SK-N-SH treated with all-trans-retinoic acid at 6 μM for 48 hours (cell line): ENCODE results near the gene TTLL10.

Experiments
- ATAC-seq: fragments of 200-7000 bp; cut with Tn5 transposase; 3 replicates; pipeline ENCODE4 v1.9.1; 2020; ENCODE audit warnings: mild to moderate bottlenecking, moderate library complexity
- ARNTL ChIP-seq: fragments of 450-650 bp; formaldehyde crosslinking; IDR thresholded peaks from 2 replicates; pipeline ENCODE4 v1.5.0; 2020; ENCODE audit warnings: low read depth, mild to moderate bottlenecking, moderate library complexity, borderline replicate concordance
- BACH2 ChIP-seq: fragments of 250-450 bp; sonication (Bioruptor Pico); IDR thresholded peaks from 2 replicates; pipeline ENCODE4 v1.9.0; 2021; ENCODE audit warnings: mild to moderate bottlenecking, borderline replicate concordance
- CREB5 ChIP-seq: fragments of 250-450 bp; sonication (Bioruptor Pico); IDR thresholded peaks from 2 replicates; pipeline ENCODE4 v1.5.1; 2020; ENCODE audit warnings: low read depth, mild to moderate bottlenecking, moderate library complexity
- CSDC2 ChIP-seq: fragments of 250-450 bp; sonication (Bioruptor Pico); IDR thresholded peaks from 2 replicates; pipeline ENCODE4 v1.5.0; 2020; ENCODE audit warnings: mild to moderate bottlenecking, moderate library complexity
- ESRRG ChIP-seq: fragments of 250-450 bp; sonication (Bioruptor Pico); IDR thresholded peaks from 2 replicates; pipeline ENCODE4 v1.6.1; 2021; ENCODE audit warnings: mild to moderate bottlenecking
- GLIS3 ChIP-seq: fragments of 250-450 bp; sonication (Bioruptor Pico); IDR thresholded peaks from 2 replicates; pipeline ENCODE4 v1.5.0; 2020; ENCODE audit warnings: mild to moderate bottlenecking, moderate library complexity
- ISL1 ChIP-seq: fragments of 250-450 bp; sonication (Bioruptor Pico); IDR thresholded peaks from 2 replicates; pipeline ENCODE4 v2.1.2; 2022; ENCODE audit warnings: mild to moderate bottlenecking, moderate library complexity
- OSR1 ChIP-seq: fragments of 250-450 bp; sonication (Bioruptor Pico); IDR thresholded peaks from 2 replicates; pipeline ENCODE4 v1.8.0; 2022; ENCODE audit warnings: moderate library complexity, mild to moderate bottlenecking, inconsistent platforms
- PATZ1 ChIP-seq: fragments of 250-450 bp; sonication (Bioruptor Pico); IDR thresholded peaks from 2 replicates; pipeline ENCODE4 v1.8.0; 2020; ENCODE audit warnings: mild to moderate bottlenecking, moderate library complexity, borderline replicate concordance
- PPARA ChIP-seq: fragments of 250-450 bp; sonication (Bioruptor Pico); IDR thresholded peaks from 2 replicates; pipeline ENCODE4 v1.5.0; 2020; ENCODE audit warnings: mild to moderate bottlenecking, borderline replicate concordance
- SNAI2 ChIP-seq: fragments of 250-450 bp; sonication (Bioruptor Pico); IDR thresholded peaks from 2 replicates; pipeline ENCODE4 v1.5.0; 2020; ENCODE audit warnings: mild to moderate bottlenecking, moderate library complexity
- TCF4 ChIP-seq: fragments of 250-450 bp; sonication (Bioruptor Pico); IDR thresholded peaks from 2 replicates; pipeline ENCODE4 v1.8.0; 2021; ENCODE audit warnings: mild to moderate bottlenecking, moderate library complexity, borderline replicate concordance
- TOX ChIP-seq: fragments of 250-450 bp; sonication (Bioruptor Pico); IDR thresholded peaks from 2 replicates; pipeline ENCODE4 v1.8.0; 2021; ENCODE audit warnings: mild to moderate bottlenecking, moderate library complexity, borderline replicate concordance
- TSHZ2 ChIP-seq: fragments of 250-450 bp; sonication (Bioruptor Pico); IDR thresholded peaks from 2 replicates; pipeline ENCODE4 v1.5.0; 2020; ENCODE audit warnings: mild to moderate bottlenecking, moderate library complexity
- ZC3H10 ChIP-seq: fragments of 250-450 bp; sonication (Bioruptor Pico); IDR thresholded peaks from 2 replicates; pipeline ENCODE4 v1.5.1; 2021; ENCODE audit warnings: mild to moderate bottlenecking, moderate library complexity
- ZFP3 ChIP-seq: fragments of 250-450 bp; sonication (Bioruptor Pico); IDR thresholded peaks from 2 replicates; pipeline ENCODE4 v1.5.0; 2020; ENCODE audit warnings: mild to moderate bottlenecking, moderate library complexity
- ZNF565 ChIP-seq: fragments of 450-650 bp; formaldehyde crosslinking; conservative IDR thresholded peaks from 2 replicates; pipeline ENCODE4 v1.5.0; 2020; ENCODE audit warnings: low read depth, mild to moderate bottlenecking, moderate library complexity
- ZNF70 ChIP-seq: fragments of 450-650 bp; formaldehyde crosslinking; IDR thresholded peaks from 2 replicates; pipeline ENCODE4 v1.5.0; 2020; ENCODE audit warnings: mild to moderate bottlenecking, moderate library complexity
- ZNF8 ChIP-seq: fragments of 450-650 bp; formaldehyde crosslinking; IDR thresholded peaks from 2 replicates; pipeline ENCODE4 v1.5.0; 2020; ENCODE audit warnings: mild to moderate bottlenecking, moderate library complexity
- TF ChIP-seq, protein P1 (sequence below): fragments of 250-450 bp; sonication (Bioruptor Pico); IDR thresholded peaks from 2 replicates; pipeline ENCODE4 v1.8.0; 2021; ENCODE audit warnings: low read depth, mild to moderate bottlenecking, moderate library complexity, borderline replicate concordance

The TTLL10 gene

DNA sequence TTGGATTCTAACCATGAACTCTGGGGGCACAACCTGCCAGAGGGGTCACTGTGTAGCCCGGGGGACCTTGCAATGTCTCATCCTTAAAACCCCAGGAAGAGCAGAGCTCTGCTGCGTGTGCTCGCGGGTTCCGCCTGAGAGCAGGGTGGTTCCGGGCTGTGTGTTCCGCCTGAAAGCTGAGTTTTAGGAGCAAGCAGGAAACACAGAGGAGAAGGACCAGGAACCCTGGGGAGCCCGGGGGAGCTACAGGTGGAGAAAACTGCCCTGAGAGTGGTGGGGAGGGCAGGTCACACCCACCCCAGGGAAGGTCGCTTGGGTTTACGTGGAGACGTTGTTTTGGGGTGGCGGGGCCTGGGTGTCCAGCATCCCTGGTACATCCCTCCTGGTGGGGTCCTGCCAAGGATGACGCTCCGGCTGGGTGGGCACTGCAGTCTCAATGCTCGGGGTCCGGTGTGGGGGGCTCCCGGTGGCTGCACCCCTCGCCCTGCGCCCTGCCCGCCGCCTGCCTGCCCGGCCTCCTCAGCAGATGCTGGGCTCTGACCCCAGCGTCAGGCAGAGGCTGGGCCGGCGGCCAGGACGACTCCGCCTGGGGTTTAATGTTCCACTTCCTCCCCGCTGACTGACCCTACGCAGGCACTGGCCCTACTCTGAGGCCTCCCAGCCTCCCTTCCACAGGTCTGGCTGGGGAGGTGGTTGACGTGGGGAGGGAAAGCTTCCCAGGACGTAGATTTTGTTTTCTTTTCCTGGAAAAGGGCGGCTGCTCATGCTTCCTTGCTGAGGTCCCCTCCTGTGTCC lies 40.5 kb upstream of the TTLL10 start:
- no peak for ATAC-seq

DNA sequence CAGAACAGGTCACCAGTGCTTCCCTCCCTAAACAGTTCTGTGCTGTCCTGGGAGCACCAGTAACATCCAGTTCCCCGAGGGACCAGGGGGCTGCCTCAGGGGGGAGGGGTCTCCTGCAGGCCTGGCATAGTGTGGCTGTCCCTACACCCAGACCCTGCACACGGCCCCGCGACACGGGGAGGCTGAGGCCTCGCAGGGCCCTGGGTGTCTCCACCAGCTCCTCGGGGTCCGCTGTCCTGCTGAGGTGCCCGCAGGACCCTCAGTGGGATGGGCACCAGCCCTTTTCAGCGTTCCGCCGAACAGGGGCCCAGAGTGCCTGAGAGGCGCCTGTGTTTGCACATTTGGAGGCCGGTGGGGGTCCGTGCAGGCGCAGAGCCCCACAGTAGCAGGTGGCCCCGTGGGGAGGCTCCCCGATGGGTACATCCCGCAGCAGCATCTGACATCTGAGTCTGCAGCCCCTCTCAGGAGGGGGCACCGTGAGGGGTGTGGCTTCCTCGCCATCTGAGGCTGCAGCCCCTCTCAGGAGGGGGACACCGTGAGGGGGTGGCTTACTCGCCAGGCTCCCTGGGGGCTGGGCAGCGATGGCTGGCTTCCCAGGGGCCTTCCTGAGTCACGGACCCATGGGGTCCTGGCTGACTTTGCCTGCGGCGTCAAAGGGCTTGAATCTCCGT lies 39.2 kb upstream of the TTLL10 start:
- ATAC-seq = no peak
- TF ChIP-seq, protein P1, sequence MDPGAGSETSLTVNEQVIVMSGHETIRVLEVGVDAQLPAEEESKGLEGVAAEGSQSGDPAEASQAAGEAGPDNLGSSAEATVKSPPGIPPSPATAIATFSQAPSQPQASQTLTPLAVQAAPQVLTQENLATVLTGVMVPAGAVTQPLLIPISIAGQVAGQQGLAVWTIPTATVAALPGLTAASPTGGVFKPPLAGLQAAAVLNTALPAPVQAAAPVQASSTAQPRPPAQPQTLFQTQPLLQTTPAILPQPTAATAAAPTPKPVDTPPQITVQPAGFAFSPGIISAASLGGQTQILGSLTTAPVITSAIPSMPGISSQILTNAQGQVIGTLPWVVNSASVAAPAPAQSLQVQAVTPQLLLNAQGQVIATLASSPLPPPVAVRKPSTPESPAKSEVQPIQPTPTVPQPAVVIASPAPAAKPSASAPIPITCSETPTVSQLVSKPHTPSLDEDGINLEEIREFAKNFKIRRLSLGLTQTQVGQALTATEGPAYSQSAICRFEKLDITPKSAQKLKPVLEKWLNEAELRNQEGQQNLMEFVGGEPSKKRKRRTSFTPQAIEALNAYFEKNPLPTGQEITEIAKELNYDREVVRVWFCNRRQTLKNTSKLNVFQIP = no peak
- TF ChIP-seq ZNF70 (no peak), GLIS3 (CRISPR knock-in tag) (no peak), TCF4 (CRISPR knock-in tag) (no peak), ZFP3 (no peak), ISL1 (CRISPR knock-in tag) (no peak)

More for the DNA sequence above, 40.5 kb upstream of the TTLL10 start:
- TF ChIP-seq TSHZ2 (CRISPR knock-in tag) (no peak), TCF4 (CRISPR knock-in tag) (no peak), ESRRG (CRISPR knock-in tag) (no peak), ZC3H10 (CRISPR knock-in tag) (no peak), OSR1 (CRISPR knock-in tag) (no peak), ARNTL (CRISPR knock-in tag) (no peak), PATZ1 (CRISPR knock-in tag) (no peak), PPARA (no peak), GLIS3 (CRISPR knock-in tag) (no peak), ISL1 (CRISPR knock-in tag) (no peak), TOX (no peak), ZNF8 (CRISPR knock-in tag) (no peak), SNAI2 (CRISPR knock-in tag) (no peak), BACH2 (no peak), ZNF565 (CRISPR knock-in tag) (no peak), CREB5 (no peak), CSDC2 (CRISPR knock-in tag) (no peak), ZFP3 (no peak)
- TF ChIP-seq, protein P1 = no peak
